OCI-LY7 (cell line): ENCODE measurements around the gene DTYMK. TPM values are rescaled to one million over a fixed set of nuclear protein-coding genes. Genes with fewer than 3 reads are reported as not detected.
"Not testable (repeated sequence)": the region's sequence is repeated elsewhere in the genome, so short reads cannot be mapped to it uniquely, and the experiment has no call there.

Experiments
- BruUV-seq: library from RNA; stranded (reverse); fragments of 400-500 nt; replicated peaks from 2 replicates; lab custom pipeline; 2021; lab: Mats Ljungman, UMichigan
- CTCF ChIA-PET: fragments of 300-600 bp; sonication (Branson Sonifier 250); formaldehyde crosslinking; loops from one replicate; lab custom pipeline; 2022; ENCODE audit warnings: antibody characterized with exemption; ENCODE audit not compliant: unreplicated experiment; lab: Charles Lee
- POLR2A ChIA-PET: fragments of 300-600 bp; sonication (Branson Sonifier 250); formaldehyde crosslinking; loops from one replicate; lab custom pipeline; 2022; ENCODE audit warnings: antibody characterized with exemption; lab: Charles Lee
- DNase-seq: peaks from one replicate; pipeline ENCODE4 v3.0.0-alpha.2; 2015; ENCODE audit warnings: low spot score
- H2AFZ ChIP-seq: fragments of 200-600 bp; sonication (generic), shearing (Covaris generic); 2 replicates; pipeline ENCODE4 v1.6.1; 2014; ENCODE audit warnings: mild to moderate bottlenecking, antibody characterized with exemption, low read length, moderate library complexity
- H3K27ac ChIP-seq: fragments of 200-600 bp; sonication (generic); 2 replicates; pipeline ENCODE4 v1.5.1; 2014; ENCODE audit warnings: mixed run types, low read depth, mild to moderate bottlenecking, moderate library complexity, low read length, inconsistent platforms; ENCODE audit not compliant: poor library complexity, severe bottlenecking
- H3K36me3 ChIP-seq: fragments of 200-600 bp; sonication (generic); 2 replicates; pipeline ENCODE4 v1.6.1; 2014; ENCODE audit warnings: mild to moderate bottlenecking, antibody characterized with exemption, low read length, moderate library complexity, mixed read lengths; ENCODE audit not compliant: insufficient read depth
- H3K4me1 ChIP-seq: fragments of 200-600 bp; sonication (generic); 2 replicates; pipeline ENCODE4 v1.5.1; 2014; ENCODE audit warnings: mild to moderate bottlenecking, low read length; ENCODE audit not compliant: insufficient read depth, poor library complexity, severe bottlenecking
- H3K4me2 ChIP-seq: fragments of 200-600 bp; sonication (generic); 2 replicates; pipeline ENCODE4 v1.6.1; 2014; ENCODE audit warnings: mild to moderate bottlenecking, low read length
- H3K4me3 ChIP-seq: fragments of 200-600 bp; sonication (generic); 2 replicates; pipeline ENCODE4 v1.5.1; 2014; ENCODE audit warnings: mild to moderate bottlenecking, low read depth, low read length; ENCODE audit not compliant: poor library complexity, severe bottlenecking
- H3K79me2 ChIP-seq: fragments of 200-600 bp; sonication (generic); 2 replicates; pipeline ENCODE4 v1.6.1; 2016; ENCODE audit warnings: low read depth, mild to moderate bottlenecking, low read length, moderate library complexity, mixed read lengths; ENCODE audit not compliant: insufficient read depth
- H3K9me2 ChIP-seq: fragments of 200-600 bp; sonication (generic); 2 replicates; pipeline ENCODE4 v1.6.1; 2016; ENCODE audit warnings: mild to moderate bottlenecking, low read length, mixed read lengths; ENCODE audit not compliant: insufficient read depth
- H3K9me3 ChIP-seq: fragments of 200-600 bp; sonication (generic); 2 replicates; pipeline ENCODE4 v1.6.1; 2014; ENCODE audit warnings: mild to moderate bottlenecking, mixed run types, low read length, mixed read lengths
- H4K20me1 ChIP-seq: fragments of 200-600 bp; sonication (generic); 2 replicates; pipeline ENCODE4 v1.6.1; 2014; ENCODE audit warnings: mild to moderate bottlenecking, antibody characterized with exemption, low read length, moderate library complexity, mixed read lengths; ENCODE audit not compliant: insufficient read depth
- EZH2phosphoT487 ChIP-seq: fragments of 200-600 bp; sonication (generic); IDR thresholded peaks from 2 replicates; pipeline ENCODE4 v1.6.1; 2018; ENCODE audit warnings: low read depth, borderline replicate concordance, mild to moderate bottlenecking, mixed run types, antibody characterized with exemption, low read length, moderate library complexity, mixed read lengths
- intact Hi-C: fragments of 100-400 bp; cut with micrococcal nuclease; formaldehyde crosslinking; loops from one replicate; pipeline ENCODE4 v1.10.0; 2022; ENCODE audit not compliant: unreplicated experiment
- total RNA-seq, 2 experiments: library from RNA; depleted of rRNA in 1 of 2; stranded (reverse); fragments of >200 nt in 1 of 2; shearing (Covaris generic) in 1 of 2; gene quantifications; 2 replicates each; pipeline ENCODE4 v1.2.3, GENCODE V29; 2014 to 2022
- TF ChIP-seq, protein P1 (sequence below): fragments of 200-600 bp; sonication (generic); conservative IDR thresholded peaks from 2 replicates; pipeline ENCODE4 v1.5.1; 2014; ENCODE audit warnings: mild to moderate bottlenecking, antibody characterized with exemption, low read length, moderate library complexity, mixed read lengths

The DTYMK gene
- total RNA-seq, 2 experiments from 2014 or later, result 118 to 129 TPM

DNA sequence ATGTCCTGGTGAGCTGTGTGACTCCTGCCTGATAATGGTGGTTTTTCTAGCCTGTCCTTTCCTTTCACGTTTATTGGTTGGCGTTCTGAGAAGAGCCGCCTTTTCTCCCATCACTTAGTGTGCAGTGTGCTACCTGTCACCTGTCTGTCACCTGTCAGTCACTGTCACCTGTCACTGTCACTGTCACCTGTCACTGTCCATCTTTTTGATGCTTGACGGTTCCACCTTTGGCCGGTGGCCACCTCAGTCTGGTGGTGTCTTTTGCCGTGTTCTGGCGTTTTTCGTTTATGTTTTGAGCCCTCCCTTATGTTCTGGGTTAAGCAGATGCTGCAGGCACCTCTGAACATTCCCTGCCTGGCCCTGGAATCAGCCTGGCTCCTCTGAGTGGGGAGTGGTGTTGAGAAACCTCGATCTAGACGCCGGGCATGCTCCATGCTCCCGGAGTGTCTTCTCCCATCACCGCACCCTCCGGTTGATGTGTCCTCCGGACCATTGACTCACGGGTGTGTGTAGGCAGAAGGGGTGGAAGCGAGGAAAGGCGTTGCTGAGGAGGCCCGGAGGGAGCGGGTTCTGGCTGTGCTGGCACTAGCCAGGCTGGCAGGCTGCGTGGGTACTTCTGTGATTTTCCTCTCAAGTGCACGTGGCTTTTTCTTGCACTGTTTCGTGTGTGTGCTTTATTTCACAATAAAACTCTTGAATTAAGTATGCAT lies 20.7 kb downstream of the DTYMK start:
- Histone ChIP-seq H3K9me3 (no peaks in the 10 kb centered on the region), H3K9me2 (no peaks in the 10 kb centered on the region), H3K4me3 (no peak overlapping the region), H2AFZ (no peak overlapping the region), H3K36me3 (peaks cover 42% of the 10 kb centered on the region), H4K20me1 (no peaks in the 10 kb centered on the region), H3K27ac (no peak overlapping the region), H3K79me2 (no peaks in the 10 kb centered on the region), H3K4me2 (no peak overlapping the region), H3K4me1 (no peaks in the 10 kb centered on the region)
- ChIA-PET POLR2A (no interaction called here), CTCF (no interaction called here)
- DNase-seq, result no peak
- TF ChIP-seq, protein P1, sequence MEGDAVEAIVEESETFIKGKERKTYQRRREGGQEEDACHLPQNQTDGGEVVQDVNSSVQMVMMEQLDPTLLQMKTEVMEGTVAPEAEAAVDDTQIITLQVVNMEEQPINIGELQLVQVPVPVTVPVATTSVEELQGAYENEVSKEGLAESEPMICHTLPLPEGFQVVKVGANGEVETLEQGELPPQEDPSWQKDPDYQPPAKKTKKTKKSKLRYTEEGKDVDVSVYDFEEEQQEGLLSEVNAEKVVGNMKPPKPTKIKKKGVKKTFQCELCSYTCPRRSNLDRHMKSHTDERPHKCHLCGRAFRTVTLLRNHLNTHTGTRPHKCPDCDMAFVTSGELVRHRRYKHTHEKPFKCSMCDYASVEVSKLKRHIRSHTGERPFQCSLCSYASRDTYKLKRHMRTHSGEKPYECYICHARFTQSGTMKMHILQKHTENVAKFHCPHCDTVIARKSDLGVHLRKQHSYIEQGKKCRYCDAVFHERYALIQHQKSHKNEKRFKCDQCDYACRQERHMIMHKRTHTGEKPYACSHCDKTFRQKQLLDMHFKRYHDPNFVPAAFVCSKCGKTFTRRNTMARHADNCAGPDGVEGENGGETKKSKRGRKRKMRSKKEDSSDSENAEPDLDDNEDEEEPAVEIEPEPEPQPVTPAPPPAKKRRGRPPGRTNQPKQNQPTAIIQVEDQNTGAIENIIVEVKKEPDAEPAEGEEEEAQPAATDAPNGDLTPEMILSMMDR, result 0 out of 2 replicates have a peak, but pooled peaks have one; percentile 24
- no peak for TF ChIP-seq EZH2phosphoT487
- intact Hi-C loops, result loop anchor here (1.0 kb wide), 1 partner anchor 68 kb away; the partner anchor contains the start of gene D2HGDH
- BruUV-seq, result no TSS peak

GRCh38 chr2:241662731-241663130 lies 23.9 kb downstream of the DTYMK start:
- H2AFZ ChIP-seq, DNase-seq, POLR2A ChIA-PET, CTCF ChIA-PET, H3K4me2 ChIP-seq, H3K79me2 ChIP-seq, H3K9me3 ChIP-seq, H3K4me1 ChIP-seq, H4K20me1 ChIP-seq, BruUV-seq, H3K27ac ChIP-seq, H3K9me2 ChIP-seq, intact Hi-C loops, H3K4me3 ChIP-seq: not testable (repeated sequence)
- peaks cover 44% of the 10 kb centered on the region for H3K36me3 ChIP-seq

GRCh38 chr2:241660593-241661213 lies 25.9 kb downstream of the DTYMK start:
- Histone ChIP-seq H3K27ac (no peak overlapping the region), H3K4me1 (no peaks in the 10 kb centered on the region), H3K36me3 (peaks cover 50% of the 10 kb centered on the region), H3K4me2 (no peak overlapping the region), H3K4me3 (no peak overlapping the region), H3K9me2 (no peaks in the 10 kb centered on the region), H2AFZ (no peak overlapping the region), H3K9me3 (no peaks in the 10 kb centered on the region), H3K79me2 (no peaks in the 10 kb centered on the region), H4K20me1 (no peaks in the 10 kb centered on the region)
- BruUV-seq, result no TSS peak
- intact Hi-C loops, result no loop called here
- ChIA-PET POLR2A (no interaction called here), CTCF (no interaction called here)
- TF ChIP-seq EZH2phosphoT487, result no peak
- TF ChIP-seq, protein P1, result no peak
- no peak for DNase-seq
